ENCODE results near the gene TMEM200B.
"Not testable (repeated sequence)": the region's sequence is repeated elsewhere in the genome, so short reads cannot be mapped to it uniquely, and the experiment has no call there.

TMEM200B gene

GRCh38 chr1:29152046-29152805, 28.5 kb upstream of the TMEM200B start:
- H3K4me3 ChIP-seq (ENCODE audit: low read length): no peak overlapping the region
- no peak for TF ChIP-seq CTCF (conservative IDR thresholded peaks at IDR 0.05; ENCODE audit: low read depth, low read length)
- DNase-seq (ENCODE audit: low read depth): no peak

GRCh38 chr1:29150346-29150745, 26.6 kb upstream of the TMEM200B start:
- DNase-seq (ENCODE audit: low read depth); H3K4me3 ChIP-seq (ENCODE audit: low read length): not testable (repeated sequence)

GRCh38 chr1:29148656-29149491, 25.2 kb upstream of the TMEM200B start:
- no peak overlapping the region for H3K4me3 ChIP-seq (ENCODE audit: low read length)
- TF ChIP-seq CTCF (conservative IDR thresholded peaks at IDR 0.05; ENCODE audit: low read depth, low read length): no peak
- no peak for DNase-seq (ENCODE audit: low read depth)

GRCh38 chr1:29145739-29146437, 22.2 kb upstream of the TMEM200B start:
- no peak overlapping the region for H3K4me3 ChIP-seq (ENCODE audit: low read length)
- no peak for DNase-seq (ENCODE audit: low read depth)
- TF ChIP-seq CTCF (conservative IDR thresholded peaks at IDR 0.05; ENCODE audit: low read depth, low read length): no peak

- no peak for DNase-seq (ENCODE audit: low read depth)
- H3K4me3 ChIP-seq (ENCODE audit: low read length): no peak overlapping the region
- TF ChIP-seq CTCF (conservative IDR thresholded peaks at IDR 0.05; ENCODE audit: low read depth, low read length): no peak
These were observed 20.5 kb upstream of the TMEM200B start for GRCh38 chr1:29144178-29144577.

GRCh38 chr1:29142714-29143113, 19.0 kb upstream of the TMEM200B start:
- no peak for TF ChIP-seq CTCF (conservative IDR thresholded peaks at IDR 0.05; ENCODE audit: low read depth, low read length)
- no peak overlapping the region for H3K4me3 ChIP-seq (ENCODE audit: low read length)

GRCh38 chr1:29136391-29136915, 12.8 kb upstream of the TMEM200B start:
- TF ChIP-seq CTCF (conservative IDR thresholded peaks at IDR 0.05; ENCODE audit: low read depth, low read length): no peak
- H3K4me3 ChIP-seq (ENCODE audit: low read length): no peak overlapping the region

More at GRCh38 chr1:29142714-29143113, 19.0 kb upstream of the TMEM200B start:
- no peak for DNase-seq (ENCODE audit: low read depth)

More at GRCh38 chr1:29136391-29136915, 12.8 kb upstream of the TMEM200B start:
- DNase-seq (ENCODE audit: low read depth): no peak
